Adrenal gland (tissue), 12 donors: ENCODE results near the gene LYRM7. TPM values are rescaled to one million over a fixed set of nuclear protein-coding genes. Genes with fewer than 3 reads are reported as not detected.

Experiments
- DNase-seq, 7 donors: peaks; one replicate each; pipeline ENCODE4 v3.0.0-alpha.2; 2019 to 2020
- H3K27ac ChIP-seq, 5 donors: fragments of 200-600 bp; sonication (generic) in 4 of 5; 1 replicate in 3 of 5; 2 replicates in 2 of 5; pipeline versions ENCODE4 v1.5.1 to v1.8.0; 2016 to 2020; ENCODE audit warnings: mild to moderate bottlenecking in 1 of 5
- H3K27me3 ChIP-seq: fragments of 200-600 bp; 2 replicates; pipeline ENCODE4 v1.8.0; 2021
- H3K36me3 ChIP-seq, 2 donors: fragments of 200-600 bp; replicated peaks in 1 of 2; 1 replicate in 1 of 2; 2 replicates in 1 of 2; pipeline versions ENCODE4 v1.5.1 to v1.8.0; 2018 to 2022
- H3K4me1 ChIP-seq, 2 donors: fragments of 200-600 bp; replicated peaks in 1 of 2; 1 replicate in 1 of 2; 2 replicates in 1 of 2; pipeline versions ENCODE4 v1.5.1 to v1.8.0; 2018 to 2021
- H3K4me3 ChIP-seq, 4 donors: fragments of 200-600 bp; sonication (generic) in 3 of 4; one replicate each; pipeline ENCODE4 v1.5.1; 2016 to 2018
- H3K9me3 ChIP-seq, 3 donors: fragments of 200-600 bp; sonication (generic) in 1 of 3; replicated peaks in 1 of 3; 1 replicate in 2 of 3; 2 replicates in 1 of 3; pipeline versions ENCODE4 v1.5.1 to v1.8.0; 2016 to 2021
- POLR2A ChIP-seq, 2 donors: fragments of 450-650 bp; IDR thresholded peaks; one replicate each; pipeline ENCODE4 v1.6.1; 2017; ENCODE audit warnings: antibody characterized with exemption in 2 of 2, mild to moderate bottlenecking in 2 of 2, moderate library complexity in 1 of 2
- WGBS, 4 donors: extraction: QIAGEN DNeasy Blood & Tissue Kit in 2 of 4; methylation state at CpG; one replicate each; pipeline versions ENCODE4 v1.1.5 to v1.1.7; 2013 to 2017; 5-methylcytosine and 5-hydroxymethylcytosine counted together
- intact Hi-C, 2 donors: fragments of 100-400 bp; cut with DNase I; formaldehyde crosslinking; loops; one replicate each; pipeline versions ENCODE4 v1.14.1 to v1.15.0; 2022 to 2023
- polyA plus RNA-seq, 3 donors: library from polyadenylated mRNA; stranded (reverse); fragments of 200-250 nt in 2 of 3; fragments of 350-450 nt in 1 of 3; fragmentation: Illumina TruSeq in 1 of 3; extraction: RNeasy Lipid Tissue Mini Kit (QIAGEN cat#74804) in 1 of 3; gene quantifications; one replicate each; pipeline ENCODE4 v1.2.3, GENCODE V29; 2013 to 2014
- total RNA-seq, 9 donors: library from RNA; depleted of rRNA in 4 of 9; stranded (reverse); fragments of >200 nt in 4 of 9; fragments of 120-200 nt in 1 of 9; fragmentation: NEBNext Ultra II Directional in 1 of 9; extraction: Animal tissue kit (Norgen Biotek cat#: 25700) in 1 of 9; gene quantifications; one replicate each; pipeline versions ENCODE4 v1.1.0 to v1.2.4, GENCODE V29; 2013 to 2023
- TF ChIP-seq, protein P1 (sequence below), 6 experiments: fragments of 450-650 bp in 4 of 6; fragments of 200-600 bp in 2 of 6; sonication (generic) in 1 of 6; IDR thresholded peaks; 1 replicate in 5 of 6; 2 replicates in 1 of 6; pipeline versions ENCODE4 v1.5.1 to v1.8.0; 2016 to 2021; ENCODE audit warnings: antibody characterized with exemption in 6 of 6, mild to moderate bottlenecking in 2 of 6, moderate library complexity in 1 of 6
- donor health status: healthy with polysubstance abuse.
- donor health status: Bipolar disorder and iron deficiency.
- donor health status: DM: yes; HTN: yes; CAD: no.
- donor health status: DM: no; HTN: no; CAD: no.
- donor health status: DM: no; HTN: no; CAD: no.
- donor health status: DM: yes; HTN: yes; CAD: no.

The LYRM7 gene
- total and polyA plus RNA-seq, 12 donors: 2.0 to 14.5 (median 10.6) TPM

GRCh38 chr5:131206772-131207171 lies 36.0 kb downstream of the LYRM7 start:
- Histone ChIP-seq H3K27me3 (no peaks in the 10 kb centered on the region), H3K4me3 (no peak overlapping the region), H3K4me1 (no peaks in the 10 kb centered on the region), H3K27ac (no peak overlapping the region), H3K36me3 (no peaks in the 10 kb centered on the region), H3K9me3 (no peaks in the 10 kb centered on the region)
- 44 to 76% (median 67%) methylated on average over 1 of the region's 1 CpG for WGBS, 4 donors
- intact Hi-C loops: no loop called here
- no peak for DNase-seq
- no peak for TF ChIP-seq POLR2A (IDR thresholded peaks at IDR 0.05)
- TF ChIP-seq, protein P1, sequence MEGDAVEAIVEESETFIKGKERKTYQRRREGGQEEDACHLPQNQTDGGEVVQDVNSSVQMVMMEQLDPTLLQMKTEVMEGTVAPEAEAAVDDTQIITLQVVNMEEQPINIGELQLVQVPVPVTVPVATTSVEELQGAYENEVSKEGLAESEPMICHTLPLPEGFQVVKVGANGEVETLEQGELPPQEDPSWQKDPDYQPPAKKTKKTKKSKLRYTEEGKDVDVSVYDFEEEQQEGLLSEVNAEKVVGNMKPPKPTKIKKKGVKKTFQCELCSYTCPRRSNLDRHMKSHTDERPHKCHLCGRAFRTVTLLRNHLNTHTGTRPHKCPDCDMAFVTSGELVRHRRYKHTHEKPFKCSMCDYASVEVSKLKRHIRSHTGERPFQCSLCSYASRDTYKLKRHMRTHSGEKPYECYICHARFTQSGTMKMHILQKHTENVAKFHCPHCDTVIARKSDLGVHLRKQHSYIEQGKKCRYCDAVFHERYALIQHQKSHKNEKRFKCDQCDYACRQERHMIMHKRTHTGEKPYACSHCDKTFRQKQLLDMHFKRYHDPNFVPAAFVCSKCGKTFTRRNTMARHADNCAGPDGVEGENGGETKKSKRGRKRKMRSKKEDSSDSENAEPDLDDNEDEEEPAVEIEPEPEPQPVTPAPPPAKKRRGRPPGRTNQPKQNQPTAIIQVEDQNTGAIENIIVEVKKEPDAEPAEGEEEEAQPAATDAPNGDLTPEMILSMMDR (IDR thresholded peaks at IDR 0.05): no peak

GRCh38 chr5:131209175-131209505 lies 38.4 kb downstream of the LYRM7 start:
- TF ChIP-seq, protein P1 (IDR thresholded peaks at IDR 0.05): no peak
- no peak for TF ChIP-seq POLR2A (IDR thresholded peaks at IDR 0.05)
- Histone ChIP-seq H3K9me3 (no peaks in the 10 kb centered on the region), H3K27me3 (no peaks in the 10 kb centered on the region), H3K4me1 (no peaks in the 10 kb centered on the region), H3K27ac (no peak overlapping the region), H3K36me3 (no peaks in the 10 kb centered on the region), H3K4me3 (no peak overlapping the region)
- WGBS, 4 donors: 70 to 90% (median 78%) methylated on average over 1 of the region's 1 CpG
- no peak for DNase-seq
- intact Hi-C loops: no loop called here

GRCh38 chr5:131209506-131210150 lies 38.9 kb downstream of the LYRM7 start:
- Histone ChIP-seq H3K27me3 (no peaks in the 10 kb centered on the region), H3K4me1 (no peaks in the 10 kb centered on the region), H3K4me3 (no peak overlapping the region), H3K36me3 (no peaks in the 10 kb centered on the region), H3K9me3 (no peaks in the 10 kb centered on the region), H3K27ac (no peak overlapping the region)
- 53 to 65% (median 56%) methylated on average over 6 of the region's 6 CpGs for WGBS, 4 donors
- no peak for DNase-seq
- TF ChIP-seq POLR2A (IDR thresholded peaks at IDR 0.05): no peak
- TF ChIP-seq, protein P1 (IDR thresholded peaks at IDR 0.05): no peak
- intact Hi-C loops: no loop called here

GRCh38 chr5:131210151-131210510 lies 39.4 kb downstream of the LYRM7 start:
- TF ChIP-seq, protein P1 (IDR thresholded peaks at IDR 0.05): no peak
- TF ChIP-seq POLR2A (IDR thresholded peaks at IDR 0.05): no peak
- no peak overlapping the region for H3K27ac ChIP-seq
- DNase-seq: no peak

More at GRCh38 chr5:131210151-131210510, 39.4 kb downstream of the LYRM7 start:
- Histone ChIP-seq H3K4me1 (no peaks in the 10 kb centered on the region), H3K9me3 (no peaks in the 10 kb centered on the region), H3K4me3 (no peak overlapping the region), H3K36me3 (no peaks in the 10 kb centered on the region), H3K27me3 (no peaks in the 10 kb centered on the region)
- intact Hi-C loops: no loop called here
